Measurements from ENCODE around the gene WDR37. TPM values are rescaled to one million over a fixed set of nuclear protein-coding genes. Genes with fewer than 3 reads are reported as not detected.

Gene WDR37
- total and polyA plus RNA-seq, 2 donors (not counting 1 experiment from before 2014, with no cell fraction given) = 17.3 to 33.2 TPM

- intact Hi-C loops (cut with micrococcal nuclease) = no loop called here
- TF ChIP-seq, protein P1, sequence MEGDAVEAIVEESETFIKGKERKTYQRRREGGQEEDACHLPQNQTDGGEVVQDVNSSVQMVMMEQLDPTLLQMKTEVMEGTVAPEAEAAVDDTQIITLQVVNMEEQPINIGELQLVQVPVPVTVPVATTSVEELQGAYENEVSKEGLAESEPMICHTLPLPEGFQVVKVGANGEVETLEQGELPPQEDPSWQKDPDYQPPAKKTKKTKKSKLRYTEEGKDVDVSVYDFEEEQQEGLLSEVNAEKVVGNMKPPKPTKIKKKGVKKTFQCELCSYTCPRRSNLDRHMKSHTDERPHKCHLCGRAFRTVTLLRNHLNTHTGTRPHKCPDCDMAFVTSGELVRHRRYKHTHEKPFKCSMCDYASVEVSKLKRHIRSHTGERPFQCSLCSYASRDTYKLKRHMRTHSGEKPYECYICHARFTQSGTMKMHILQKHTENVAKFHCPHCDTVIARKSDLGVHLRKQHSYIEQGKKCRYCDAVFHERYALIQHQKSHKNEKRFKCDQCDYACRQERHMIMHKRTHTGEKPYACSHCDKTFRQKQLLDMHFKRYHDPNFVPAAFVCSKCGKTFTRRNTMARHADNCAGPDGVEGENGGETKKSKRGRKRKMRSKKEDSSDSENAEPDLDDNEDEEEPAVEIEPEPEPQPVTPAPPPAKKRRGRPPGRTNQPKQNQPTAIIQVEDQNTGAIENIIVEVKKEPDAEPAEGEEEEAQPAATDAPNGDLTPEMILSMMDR (IDR thresholded peaks at IDR 0.05) = no peak
- TF ChIP-seq EZH2 (IDR thresholded peaks at IDR 0.05; ENCODE audit: borderline replicate concordance, insufficient read depth, low read depth, low read length, poor library complexity, severe bottlenecking) = no peak
- ATAC-seq (ENCODE audit: low read depth) (no peak), DNase-seq (no peak)
- Histone ChIP-seq H3K36me3 (replicated peaks in 1 of 2; ENCODE audit: control extremely low read depth in 1 of 2, control insufficient read depth in 1 of 2, extremely low read depth in 1 of 2, insufficient read depth in 2 of 2, low read length in 1 of 2) (no peaks in the 10 kb centered on the region), H2AFZ (ENCODE audit: insufficient read depth, low read depth, low read length, poor library complexity, severe bottlenecking) (no peak overlapping the region), H3K4me2 (replicated peaks; ENCODE audit: low read depth, low read length, poor library complexity, severe bottlenecking) (no peak overlapping the region), H3K4me3 (ENCODE audit: control extremely low read depth in 1 of 5, extremely low read depth in 1 of 5, insufficient read depth in 1 of 5, low read depth in 2 of 5, low read length in 4 of 5) (no peak overlapping the region), H3K27me3 (replicated peaks in 1 of 4; ENCODE audit: control extremely low read depth in 1 of 4, control insufficient read depth in 3 of 4, insufficient read depth in 4 of 4, low read length in 3 of 4) (no peaks in the 10 kb centered on the region), H3K9me3 (ENCODE audit: control extremely low read depth in 1 of 3, control insufficient read depth in 2 of 3, insufficient read depth in 1 of 3, low read length in 2 of 3) (peaks cover 0 to 3% (median 0%) of the 10 kb centered on the region in 3 donors), H3K27ac (ENCODE audit: low read length in 2 of 2) (no peak overlapping the region), H4K20me1 (ENCODE audit: control insufficient read depth, insufficient read depth, low read length, poor library complexity, severe bottlenecking) (no peaks in the 10 kb centered on the region), H3K79me2 (ENCODE audit: control insufficient read depth, insufficient read depth, low read length) (no peaks in the 10 kb centered on the region), H3K9ac (ENCODE audit: low read length) (no peak overlapping the region), H3K4me1 (ENCODE audit: control insufficient read depth in 2 of 2, insufficient read depth in 2 of 2, low read length in 2 of 2) (no peaks in the 10 kb centered on the region)
- H3K4me1 Mint-ChIP-seq = no peaks in the 10 kb centered on the region
- no peak overlapping the region for H3K4me3 Mint-ChIP-seq
- H3K9me3 Mint-ChIP-seq (ENCODE audit: insufficient read depth) = no peaks in the 10 kb centered on the region
- peaks cover 8% of the 10 kb centered on the region for H3K27me3 Mint-ChIP-seq
- no peak overlapping the region for H3K27ac Mint-ChIP-seq
- POLR2A ChIA-PET = no interaction called here
- 83% methylated on average over 18 of the region's 23 CpGs for whole genome bisulfite sequencing (ENCODE audit: insufficient coverage)
- CTCF ChIA-PET = no interaction called here
Measured at GRCh38 chr10:1169186-1169885, 113.2 kb downstream of the WDR37 start.

DNA sequence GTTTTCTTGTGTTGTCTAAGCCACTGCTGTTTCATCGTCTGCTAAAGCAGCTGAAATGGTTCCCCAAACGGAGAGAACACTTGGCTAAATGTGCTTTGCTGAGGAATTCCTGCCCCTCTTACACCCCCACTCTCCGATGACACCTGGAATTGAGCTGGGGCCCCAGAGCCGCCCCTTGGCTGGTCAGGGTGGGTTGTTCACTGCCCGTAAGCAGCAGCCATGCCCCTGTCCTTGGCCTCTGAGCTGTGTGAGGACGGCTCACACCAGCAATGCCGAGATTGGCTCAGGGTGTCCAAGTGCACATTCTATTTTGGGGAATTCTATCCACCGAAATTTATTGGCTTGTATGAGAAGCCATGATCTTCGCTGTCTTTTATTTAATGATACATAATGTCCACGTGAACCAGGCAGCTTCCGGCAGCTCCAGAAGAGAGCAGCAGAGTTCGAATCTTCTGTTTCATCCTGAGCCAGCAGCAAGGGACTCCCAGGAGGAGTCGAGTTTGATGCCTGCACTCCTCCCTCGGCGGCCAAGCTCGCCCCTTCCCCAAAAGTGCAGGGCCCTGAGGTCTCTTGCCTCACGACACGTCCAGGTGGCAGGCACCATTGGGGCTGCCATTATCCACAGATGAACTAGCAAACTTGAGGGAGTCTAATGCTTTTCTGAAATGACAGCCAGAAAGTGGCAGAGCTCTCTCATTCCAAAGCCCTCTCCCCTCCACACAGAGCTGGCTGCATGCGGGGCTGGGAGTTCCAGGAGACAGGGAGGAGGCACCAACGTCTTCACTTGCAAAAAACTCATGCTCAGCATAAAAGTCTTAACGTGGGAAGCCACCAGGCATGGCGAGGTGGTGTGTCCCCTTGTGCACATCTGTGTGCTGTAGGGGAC, 114.0 kb downstream of the WDR37 start:
- H3K9me3 ChIP-seq (ENCODE audit: control extremely low read depth in 1 of 3, control insufficient read depth in 2 of 3, insufficient read depth in 1 of 3, low read length in 2 of 3) = peaks cover 0 to 3% (median 0%) of the 10 kb centered on the region in 3 donors
- H2AFZ ChIP-seq (ENCODE audit: insufficient read depth, low read depth, low read length, poor library complexity, severe bottlenecking) = no peak overlapping the region
- H3K27ac ChIP-seq (ENCODE audit: low read length in 2 of 2) = no peak overlapping the region
- POLR2A ChIA-PET = no interaction called here
- Mint-ChIP-seq H3K4me3 (no peak overlapping the region), H3K27ac (no peak overlapping the region), H3K4me1 (no peaks in the 10 kb centered on the region), H3K9me3 (ENCODE audit: insufficient read depth) (no peaks in the 10 kb centered on the region), H3K27me3 (peaks cover 8% of the 10 kb centered on the region)
- H3K4me1 ChIP-seq (ENCODE audit: control insufficient read depth in 2 of 2, insufficient read depth in 2 of 2, low read length in 2 of 2) = no peaks in the 10 kb centered on the region
- TF ChIP-seq, protein P1 (IDR thresholded peaks at IDR 0.05) = no peak
- TF ChIP-seq EZH2 (IDR thresholded peaks at IDR 0.05; ENCODE audit: borderline replicate concordance, insufficient read depth, low read depth, low read length, poor library complexity, severe bottlenecking) = no peak
- intact Hi-C loops (cut with micrococcal nuclease) = no loop called here
- H3K36me3 ChIP-seq (replicated peaks in 1 of 2; ENCODE audit: control extremely low read depth in 1 of 2, control insufficient read depth in 1 of 2, extremely low read depth in 1 of 2, insufficient read depth in 2 of 2, low read length in 1 of 2) = no peaks in the 10 kb centered on the region
- no peaks in the 10 kb centered on the region for H4K20me1 ChIP-seq (ENCODE audit: control insufficient read depth, insufficient read depth, low read length, poor library complexity, severe bottlenecking)
- H3K27me3 ChIP-seq (replicated peaks in 1 of 4; ENCODE audit: control extremely low read depth in 1 of 4, control insufficient read depth in 3 of 4, insufficient read depth in 4 of 4, low read length in 3 of 4) = no peaks in the 10 kb centered on the region
- no peak overlapping the region for H3K9ac ChIP-seq (ENCODE audit: low read length)
- H3K4me2 ChIP-seq (replicated peaks; ENCODE audit: low read depth, low read length, poor library complexity, severe bottlenecking) = no peak overlapping the region
- DNase-seq (no peak), ATAC-seq (ENCODE audit: low read depth) (no peak)
- no peaks in the 10 kb centered on the region for H3K79me2 ChIP-seq (ENCODE audit: control insufficient read depth, insufficient read depth, low read length)
- 76% methylated on average over 21 of the region's 22 CpGs for WGBS (ENCODE audit: insufficient coverage)
- H3K4me3 ChIP-seq (ENCODE audit: control extremely low read depth in 1 of 5, extremely low read depth in 1 of 5, insufficient read depth in 1 of 5, low read depth in 2 of 5, low read length in 4 of 5) = no peak overlapping the region
- CTCF ChIA-PET = no interaction called here

All from B cell (primary cell).